PC-3 (cell line): ENCODE results near the gene LRRC59.

Source experiments
- EZH2 ChIP-seq: fragments of 300-600 bp; sonication (generic); IDR thresholded peaks from one replicate; pipeline ENCODE4 v1.6.1; 2017; ENCODE audit warnings: antibody characterized with exemption, mild to moderate bottlenecking, low read length; ENCODE audit not compliant: unreplicated experiment
- EZH2phosphoT487 ChIP-seq: fragments of 300-600 bp; sonication (generic); IDR thresholded peaks from 2 replicates; pipeline ENCODE4 v1.6.1; 2018; ENCODE audit warnings: mild to moderate bottlenecking, antibody characterized with exemption, low read length, borderline replicate concordance
- TF ChIP-seq, protein P1 (sequence below): fragments of 300-600 bp; sonication (generic); conservative IDR thresholded peaks from 2 replicates; pipeline ENCODE4 v1.5.1; 2017; ENCODE audit warnings: antibody characterized with exemption, low read depth, mild to moderate bottlenecking, low read length

- TF ChIP-seq, protein P1, sequence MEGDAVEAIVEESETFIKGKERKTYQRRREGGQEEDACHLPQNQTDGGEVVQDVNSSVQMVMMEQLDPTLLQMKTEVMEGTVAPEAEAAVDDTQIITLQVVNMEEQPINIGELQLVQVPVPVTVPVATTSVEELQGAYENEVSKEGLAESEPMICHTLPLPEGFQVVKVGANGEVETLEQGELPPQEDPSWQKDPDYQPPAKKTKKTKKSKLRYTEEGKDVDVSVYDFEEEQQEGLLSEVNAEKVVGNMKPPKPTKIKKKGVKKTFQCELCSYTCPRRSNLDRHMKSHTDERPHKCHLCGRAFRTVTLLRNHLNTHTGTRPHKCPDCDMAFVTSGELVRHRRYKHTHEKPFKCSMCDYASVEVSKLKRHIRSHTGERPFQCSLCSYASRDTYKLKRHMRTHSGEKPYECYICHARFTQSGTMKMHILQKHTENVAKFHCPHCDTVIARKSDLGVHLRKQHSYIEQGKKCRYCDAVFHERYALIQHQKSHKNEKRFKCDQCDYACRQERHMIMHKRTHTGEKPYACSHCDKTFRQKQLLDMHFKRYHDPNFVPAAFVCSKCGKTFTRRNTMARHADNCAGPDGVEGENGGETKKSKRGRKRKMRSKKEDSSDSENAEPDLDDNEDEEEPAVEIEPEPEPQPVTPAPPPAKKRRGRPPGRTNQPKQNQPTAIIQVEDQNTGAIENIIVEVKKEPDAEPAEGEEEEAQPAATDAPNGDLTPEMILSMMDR = no peak
- TF ChIP-seq EZH2 (no peak), EZH2phosphoT487 (no peak)
Observed at GRCh38 chr17:50332196-50332595, 65.1 kb downstream of the LRRC59 start.
